Ovary (tissue), 9 donors: Measurements from ENCODE around the gene COL9A3. TPM values are rescaled to one million over a fixed set of nuclear protein-coding genes. Genes with fewer than 3 reads are reported as not detected.

Experiments
- DNase-seq, 5 donors: peaks; one replicate each; pipeline ENCODE4 v3.0.0-alpha.2; 2019 to 2020
- H3K27ac ChIP-seq, 2 donors: fragments of 200-600 bp; one replicate each; pipeline versions ENCODE4 v1.5.1 to v1.8.0; 2019 to 2022
- H3K27me3 ChIP-seq: fragments of 200-600 bp; one replicate; pipeline ENCODE4 v1.8.0; 2022
- H3K36me3 ChIP-seq: fragments of 200-600 bp; sonication (generic); one replicate; pipeline ENCODE4 v1.5.1; 2019
- H3K4me1 ChIP-seq: one replicate; pipeline ENCODE4 v1.8.1; 2013; ENCODE audit warnings: mild to moderate bottlenecking, moderate library complexity; ENCODE audit not compliant: insufficient read depth
- H3K4me3 ChIP-seq: fragments of 200-600 bp; sonication (generic); one replicate; pipeline ENCODE4 v1.5.1; 2017
- H3K9me3 ChIP-seq, 2 donors: fragments of 200-600 bp in 1 of 2; sonication (generic) in 1 of 2; one replicate each; pipeline versions ENCODE4 v1.5.1 to v1.8.1; 2013 to 2019; ENCODE audit warnings: mild to moderate bottlenecking in 1 of 2, moderate library complexity in 1 of 2
- EP300 ChIP-seq: sonication (generic); formaldehyde crosslinking; IDR thresholded peaks from one replicate; pipeline ENCODE4 v1.6.1; 2017; ENCODE audit warnings: antibody characterized with exemption
- POLR2A ChIP-seq: fragments of 450-650 bp; IDR thresholded peaks from one replicate; pipeline ENCODE4 v1.6.1; 2017; ENCODE audit warnings: antibody characterized with exemption, mild to moderate bottlenecking, moderate library complexity
- WGBS, 3 donors: extraction: QIAGEN DNeasy Blood & Tissue Kit in 1 of 3; methylation state at CpG; one replicate each; pipeline versions ENCODE4 v1.1.5 to v1.1.7; 2013 to 2017; 5-methylcytosine and 5-hydroxymethylcytosine counted together
- intact Hi-C, 4 donors: fragments of 100-400 bp; cut with DNase I; formaldehyde crosslinking; loops; one replicate each; pipeline versions ENCODE4 v1.11.0 to v1.15.1; 2022 to 2023
- polyA plus RNA-seq, 2 donors: library from polyadenylated mRNA; stranded (reverse); fragments of 200-250 nt in 1 of 2; fragments of 350-450 nt in 1 of 2; fragmentation: Illumina TruSeq in 1 of 2; extraction: RNeasy Lipid Tissue Mini Kit (QIAGEN cat#74804) in 1 of 2; gene quantifications; one replicate each; pipeline ENCODE4 v1.2.3, GENCODE V29; 2013 to 2014
- total RNA-seq, 7 donors: library from RNA; depleted of rRNA in 2 of 7; stranded (reverse); fragments of >200 nt in 2 of 7; fragmentation: NEBNext Ultra II Directional in 3 of 7; extraction: Animal tissue kit (Norgen Biotek cat#: 25700) in 3 of 7; gene quantifications; one replicate each; pipeline versions ENCODE4 v1.1.0 to v1.2.4, GENCODE V29; 2016 to 2023
- TF ChIP-seq, protein P1 (sequence below), 3 donors: fragments of 450-650 bp in 2 of 3; fragments of 200-600 bp in 1 of 3; IDR thresholded peaks; one replicate each; pipeline versions ENCODE4 v1.5.1 to v1.8.0; 2016 to 2022; ENCODE audit warnings: antibody characterized with exemption in 3 of 3, mild to moderate bottlenecking in 1 of 3
- donor health status: DM: no; HTN: no; CAD: no; lungs with moderate emphysema.
- donor health status: DM: no; HTN: no; CAD: no.
- donor health status: Bipolar disorder and iron deficiency.
- donor health status: DM: yes; HTN: yes; CAD: no.
- donor health status: DM: no; HTN: no; CAD: no.
- donor health status: DM: yes; HTN: yes; CAD: no.

COL9A3 gene
- total and polyA plus RNA-seq, 9 donors, result 0.65 to 3.0 (median 1.6) TPM; not detected in 1

DNA sequence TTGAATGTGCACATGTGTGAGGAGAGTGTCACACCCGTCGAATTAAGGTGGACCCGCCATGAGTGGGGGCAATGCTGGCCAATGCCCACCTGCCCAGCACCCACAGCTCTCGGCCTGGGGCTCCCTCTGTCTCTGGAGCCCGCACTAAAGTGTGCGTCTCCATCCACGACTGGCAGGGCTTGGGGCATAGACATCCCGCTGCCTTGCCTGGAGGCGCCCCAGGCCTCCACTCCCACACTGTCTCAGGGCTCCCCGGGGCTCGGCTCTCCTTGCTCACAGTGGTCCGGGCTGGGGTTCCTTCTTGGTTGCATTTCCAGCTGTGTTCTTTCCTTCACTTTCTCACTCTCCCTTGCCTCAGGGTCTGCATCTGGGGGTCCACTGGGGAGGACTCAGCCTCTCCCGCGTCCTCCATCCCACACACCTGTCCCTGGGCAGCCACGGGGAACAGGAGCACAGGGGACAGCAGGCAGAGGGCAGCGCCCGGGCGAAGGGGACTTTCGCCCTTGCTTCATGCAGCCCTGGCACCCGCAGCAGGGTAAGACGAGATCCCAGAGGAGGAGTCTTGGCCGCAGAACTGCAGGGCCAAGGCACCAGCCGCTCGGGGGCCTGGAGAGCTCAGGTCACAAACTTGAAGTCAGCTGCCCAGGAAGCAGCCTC is 40.7 kb upstream of the COL9A3 start:
- no peaks in the 10 kb centered on the region for H3K4me1 ChIP-seq
- no peaks in the 10 kb centered on the region for H3K27me3 ChIP-seq
- intact Hi-C loops, result no loop called here
- TF ChIP-seq, protein P1, sequence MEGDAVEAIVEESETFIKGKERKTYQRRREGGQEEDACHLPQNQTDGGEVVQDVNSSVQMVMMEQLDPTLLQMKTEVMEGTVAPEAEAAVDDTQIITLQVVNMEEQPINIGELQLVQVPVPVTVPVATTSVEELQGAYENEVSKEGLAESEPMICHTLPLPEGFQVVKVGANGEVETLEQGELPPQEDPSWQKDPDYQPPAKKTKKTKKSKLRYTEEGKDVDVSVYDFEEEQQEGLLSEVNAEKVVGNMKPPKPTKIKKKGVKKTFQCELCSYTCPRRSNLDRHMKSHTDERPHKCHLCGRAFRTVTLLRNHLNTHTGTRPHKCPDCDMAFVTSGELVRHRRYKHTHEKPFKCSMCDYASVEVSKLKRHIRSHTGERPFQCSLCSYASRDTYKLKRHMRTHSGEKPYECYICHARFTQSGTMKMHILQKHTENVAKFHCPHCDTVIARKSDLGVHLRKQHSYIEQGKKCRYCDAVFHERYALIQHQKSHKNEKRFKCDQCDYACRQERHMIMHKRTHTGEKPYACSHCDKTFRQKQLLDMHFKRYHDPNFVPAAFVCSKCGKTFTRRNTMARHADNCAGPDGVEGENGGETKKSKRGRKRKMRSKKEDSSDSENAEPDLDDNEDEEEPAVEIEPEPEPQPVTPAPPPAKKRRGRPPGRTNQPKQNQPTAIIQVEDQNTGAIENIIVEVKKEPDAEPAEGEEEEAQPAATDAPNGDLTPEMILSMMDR (IDR thresholded peaks at IDR 0.05), result no peak
- no peak for TF ChIP-seq POLR2A
- TF ChIP-seq EP300, result no peak
- H3K27ac ChIP-seq, result no peak overlapping the region
- no peak for DNase-seq
- H3K9me3 ChIP-seq, result no peaks in the 10 kb centered on the region
- no peaks in the 10 kb centered on the region for H3K36me3 ChIP-seq
- 77 to 83% (median 82%) methylated on average over 23 to 24 of the region's 24 CpGs for WGBS, 3 donors
- no peak overlapping the region for H3K4me3 ChIP-seq

DNA sequence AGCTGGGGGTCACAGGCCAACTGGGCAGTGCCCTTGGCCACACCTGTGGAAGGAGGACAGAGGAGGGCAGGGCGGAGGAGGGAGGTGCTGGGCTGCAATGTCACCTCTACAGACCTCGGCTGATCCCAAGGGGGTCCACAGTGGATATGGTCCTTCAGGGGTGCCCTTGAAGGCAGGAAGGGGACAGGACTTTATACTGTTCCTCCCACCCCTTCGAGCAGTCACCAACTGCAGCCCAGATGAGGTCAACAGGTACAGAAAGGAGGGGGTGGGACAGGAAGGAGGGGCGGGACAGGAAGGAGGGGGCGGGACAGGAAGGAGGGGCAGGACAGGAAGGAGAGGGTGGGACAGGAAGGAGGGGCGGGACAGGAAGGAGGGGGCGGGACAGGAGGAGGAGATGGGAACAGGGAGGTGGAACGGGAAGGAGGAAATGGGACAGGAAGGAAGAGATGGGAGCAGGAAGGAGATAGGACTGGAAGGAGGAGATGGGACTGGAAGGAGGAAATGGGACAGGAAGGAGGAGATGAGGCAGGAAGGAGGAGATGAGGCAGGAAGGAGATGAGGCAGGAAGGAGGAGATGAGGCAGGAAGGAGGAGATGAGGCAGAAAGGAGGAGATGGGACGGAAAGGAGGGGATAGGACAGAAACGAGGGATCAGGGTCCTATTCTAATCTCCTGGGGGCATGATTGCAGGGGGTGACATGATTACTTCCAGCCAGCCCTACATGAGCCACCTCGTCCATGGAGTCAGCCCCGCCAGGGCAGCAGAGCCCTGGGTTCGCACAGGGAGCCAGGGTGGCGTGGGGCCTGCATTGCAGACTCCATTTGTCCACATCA is 39.9 kb upstream of the COL9A3 start:
- intact Hi-C loops, result no loop called here

DNA sequence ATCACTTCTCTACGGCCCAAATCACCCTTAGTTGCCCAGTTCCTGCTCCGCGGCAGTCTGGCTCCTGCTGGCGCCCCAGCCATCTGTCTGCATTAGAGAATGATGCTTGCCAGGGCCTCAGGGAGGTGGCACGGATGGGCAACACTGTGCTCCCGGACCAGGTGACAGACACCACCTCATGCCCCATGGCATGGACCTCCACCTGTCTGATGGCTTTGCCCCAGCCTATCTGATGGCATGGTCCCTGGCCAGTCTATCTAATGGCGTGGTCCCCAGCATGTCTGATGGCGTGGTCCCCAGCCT is 39.4 kb upstream of the COL9A3 start:
- intact Hi-C loops, result no loop called here
- 86 to 88% (median 88%) methylated on average over 5 to 8 of the region's 8 CpGs for WGBS, 3 donors
- H3K36me3 ChIP-seq, result no peaks in the 10 kb centered on the region
- H3K27me3 ChIP-seq, result no peaks in the 10 kb centered on the region
- no peak for DNase-seq
- no peaks in the 10 kb centered on the region for H3K9me3 ChIP-seq
- no peak overlapping the region for H3K4me3 ChIP-seq
- H3K4me1 ChIP-seq, result no peaks in the 10 kb centered on the region
- TF ChIP-seq EP300 (no peak), POLR2A (no peak)
- TF ChIP-seq, protein P1 (IDR thresholded peaks at IDR 0.05), result no peak
- no peak overlapping the region for H3K27ac ChIP-seq

More for the DNA sequence above, 39.9 kb upstream of the COL9A3 start:
- H3K4me1 ChIP-seq, result no peaks in the 10 kb centered on the region
- no peaks in the 10 kb centered on the region for H3K36me3 ChIP-seq
- H3K27me3 ChIP-seq, result no peaks in the 10 kb centered on the region
- no peak overlapping the region for H3K27ac ChIP-seq
- WGBS, 3 donors, result 65 to 75% (median 72%) methylated on average over 14 of the region's 14 CpGs
- H3K9me3 ChIP-seq, result no peaks in the 10 kb centered on the region
- no peak overlapping the region for H3K4me3 ChIP-seq
- TF ChIP-seq EP300 (no peak), POLR2A (no peak)
- TF ChIP-seq, protein P1 (IDR thresholded peaks at IDR 0.05), result no peak
- no peak for DNase-seq

DNA sequence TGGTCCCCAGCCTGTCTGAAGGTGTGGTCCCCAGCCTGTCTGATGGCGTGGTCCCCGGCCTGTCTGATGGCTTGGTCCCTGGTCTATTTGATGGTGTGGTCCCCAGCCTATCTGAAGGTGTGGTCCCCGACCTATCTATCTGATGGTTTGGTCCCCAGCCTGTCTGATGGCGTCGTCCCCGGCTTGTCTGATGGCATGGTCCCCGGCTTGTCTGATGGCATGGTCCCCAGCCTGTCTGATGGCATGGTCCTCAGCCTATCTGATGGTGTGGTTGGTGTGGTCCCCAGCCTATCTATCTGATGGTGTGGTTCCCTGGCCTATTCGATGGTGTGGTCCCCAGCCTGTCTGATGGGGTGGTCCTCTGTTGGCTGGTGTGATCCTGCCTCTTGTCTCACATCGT is 38.8 kb upstream of the COL9A3 start:
- WGBS, 3 donors, result 84 to 96% (median 94%) methylated on average over 9 of the region's 9 CpGs
- no peaks in the 10 kb centered on the region for H3K27me3 ChIP-seq
- H3K4me3 ChIP-seq, result no peak overlapping the region
- no peak for DNase-seq
- no peaks in the 10 kb centered on the region for H3K9me3 ChIP-seq
- H3K36me3 ChIP-seq, result no peaks in the 10 kb centered on the region
- no peaks in the 10 kb centered on the region for H3K4me1 ChIP-seq
- intact Hi-C loops, result no loop called here
- TF ChIP-seq POLR2A (no peak), EP300 (no peak)
- TF ChIP-seq, protein P1 (IDR thresholded peaks at IDR 0.05), result no peak
- H3K27ac ChIP-seq, result no peak overlapping the region
